ENCODE measurements around the gene ASPHD1.

DNA sequence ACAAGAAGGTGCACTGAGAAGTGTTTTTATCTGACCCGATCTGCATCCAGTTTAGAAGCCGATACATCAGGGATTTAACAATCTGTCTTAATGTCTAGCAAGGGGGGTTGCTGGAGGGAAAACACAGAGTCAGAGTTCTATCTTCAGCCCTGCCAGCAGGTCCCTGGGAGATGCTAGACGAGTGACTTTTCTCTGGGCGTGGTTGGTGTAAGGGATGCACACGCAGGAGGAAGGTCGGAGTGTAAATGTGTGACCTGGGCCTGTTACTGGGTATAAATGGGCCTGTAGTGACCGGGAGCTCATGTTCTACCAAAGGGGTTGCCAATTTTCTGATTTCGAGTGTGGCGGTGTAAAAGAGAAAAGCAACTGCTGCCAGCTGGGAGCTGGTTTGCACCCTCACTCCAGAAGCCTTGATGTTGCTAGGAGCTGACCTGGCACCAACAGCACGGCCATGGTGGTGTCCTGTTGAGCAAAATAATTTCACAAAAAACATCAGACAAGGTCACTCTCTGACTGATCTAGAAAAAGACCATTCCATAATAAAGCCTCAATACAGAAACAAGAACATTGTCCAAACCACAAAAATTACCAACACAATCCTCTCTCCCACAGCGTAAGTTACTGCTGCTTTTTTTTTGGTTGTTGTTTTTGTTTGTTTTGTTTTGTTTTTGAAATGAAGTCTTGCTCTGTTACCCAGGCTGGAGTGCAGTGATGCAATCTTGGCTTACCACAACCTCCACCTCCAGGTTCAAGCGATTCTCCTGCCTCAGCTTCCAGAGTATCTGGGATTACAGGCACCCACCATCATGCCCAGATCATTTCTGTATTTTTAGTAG, 27.0 kb downstream of the ASPHD1 start:
- TF ChIP-seq EZH2phosphoT487 (IDR thresholded peaks at IDR 0.05; ENCODE audit: low read depth, severe bottlenecking, unreplicated experiment) (no peak), EZH2 (IDR thresholded peaks at IDR 0.05; ENCODE audit: borderline replicate concordance) (no peak)
- TF ChIP-seq, protein P1, sequence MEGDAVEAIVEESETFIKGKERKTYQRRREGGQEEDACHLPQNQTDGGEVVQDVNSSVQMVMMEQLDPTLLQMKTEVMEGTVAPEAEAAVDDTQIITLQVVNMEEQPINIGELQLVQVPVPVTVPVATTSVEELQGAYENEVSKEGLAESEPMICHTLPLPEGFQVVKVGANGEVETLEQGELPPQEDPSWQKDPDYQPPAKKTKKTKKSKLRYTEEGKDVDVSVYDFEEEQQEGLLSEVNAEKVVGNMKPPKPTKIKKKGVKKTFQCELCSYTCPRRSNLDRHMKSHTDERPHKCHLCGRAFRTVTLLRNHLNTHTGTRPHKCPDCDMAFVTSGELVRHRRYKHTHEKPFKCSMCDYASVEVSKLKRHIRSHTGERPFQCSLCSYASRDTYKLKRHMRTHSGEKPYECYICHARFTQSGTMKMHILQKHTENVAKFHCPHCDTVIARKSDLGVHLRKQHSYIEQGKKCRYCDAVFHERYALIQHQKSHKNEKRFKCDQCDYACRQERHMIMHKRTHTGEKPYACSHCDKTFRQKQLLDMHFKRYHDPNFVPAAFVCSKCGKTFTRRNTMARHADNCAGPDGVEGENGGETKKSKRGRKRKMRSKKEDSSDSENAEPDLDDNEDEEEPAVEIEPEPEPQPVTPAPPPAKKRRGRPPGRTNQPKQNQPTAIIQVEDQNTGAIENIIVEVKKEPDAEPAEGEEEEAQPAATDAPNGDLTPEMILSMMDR (IDR thresholded peaks at IDR 0.05; ENCODE audit: poor library complexity), result no peak

Data from hepatocyte (in vitro differentiated cells).